Inflammatory macrophage treated with lipopolysaccharide for 4 hours (primary cell): ENCODE measurements around the gene MAP4.
"Not testable (repeated sequence)": the region's sequence is repeated elsewhere in the genome, so short reads cannot be mapped to it uniquely, and the experiment has no call there.

Experiments used
- DNase-seq: peaks from one replicate; pipeline ENCODE4 v3.0.0-alpha.2; 2020

MAP4 gene

GRCh38 chr3:47890828-47891612, 125.2 kb downstream of the MAP4 start:
- DNase-seq, result no peak

GRCh38 chr3:47890126-47890827, 125.9 kb downstream of the MAP4 start:
- DNase-seq, result no peak

- DNase-seq, result no peak
Measured at GRCh38 chr3:47888986-47889757, 127.0 kb downstream of the MAP4 start.

GRCh38 chr3:47887991-47888390, 128.2 kb downstream of the MAP4 start:
- not testable (repeated sequence) for DNase-seq

- DNase-seq, result no peak
Measured at GRCh38 chr3:47885168-47885567, 131.0 kb downstream of the MAP4 start.

GRCh38 chr3:47884603-47885002, 131.6 kb downstream of the MAP4 start:
- no peak for DNase-seq

GRCh38 chr3:47882338-47882737, 133.9 kb downstream of the MAP4 start:
- no peak for DNase-seq

- no peak for DNase-seq
Measured at GRCh38 chr3:47877719-47878118, 138.5 kb downstream of the MAP4 start.

GRCh38 chr3:47877290-47877689, 138.9 kb downstream of the MAP4 start:
- no peak for DNase-seq

GRCh38 chr3:47874913-47875312, 141.3 kb downstream of the MAP4 start:
- DNase-seq, result no peak

GRCh38 chr3:47874438-47874837, 141.8 kb downstream of the MAP4 start:
- DNase-seq, result no peak

- no peak for DNase-seq
Measured at GRCh38 chr3:47872916-47873315, 143.3 kb downstream of the MAP4 start.

GRCh38 chr3:47871389-47871788, 144.8 kb downstream of the MAP4 start:
- DNase-seq, result no peak

GRCh38 chr3:47870702-47871260, 145.4 kb downstream of the MAP4 start:
- DNase-seq, result no peak

- no peak for DNase-seq
Measured at GRCh38 chr3:47870156-47870555, 146.1 kb downstream of the MAP4 start.

- no peak for DNase-seq
Measured at GRCh38 chr3:47868306-47868705, 147.9 kb downstream of the MAP4 start.

- DNase-seq, result no peak
Measured at GRCh38 chr3:47867451-47868044, 148.7 kb downstream of the MAP4 start.

- no peak for DNase-seq
Measured at GRCh38 chr3:47865192-47865591, 151.0 kb downstream of the MAP4 start.

GRCh38 chr3:47863391-47864128, 152.7 kb downstream of the MAP4 start:
- DNase-seq, result no peak

- DNase-seq, result no peak
Measured at GRCh38 chr3:47859956-47860605, 156.1 kb downstream of the MAP4 start.

GRCh38 chr3:47857151-47857550, 159.1 kb downstream of the MAP4 start:
- no peak for DNase-seq

GRCh38 chr3:47856669-47857068, 159.5 kb downstream of the MAP4 start:
- no peak for DNase-seq
